ENCODE measurements around the gene MEN1.

Gene MEN1

DNA sequence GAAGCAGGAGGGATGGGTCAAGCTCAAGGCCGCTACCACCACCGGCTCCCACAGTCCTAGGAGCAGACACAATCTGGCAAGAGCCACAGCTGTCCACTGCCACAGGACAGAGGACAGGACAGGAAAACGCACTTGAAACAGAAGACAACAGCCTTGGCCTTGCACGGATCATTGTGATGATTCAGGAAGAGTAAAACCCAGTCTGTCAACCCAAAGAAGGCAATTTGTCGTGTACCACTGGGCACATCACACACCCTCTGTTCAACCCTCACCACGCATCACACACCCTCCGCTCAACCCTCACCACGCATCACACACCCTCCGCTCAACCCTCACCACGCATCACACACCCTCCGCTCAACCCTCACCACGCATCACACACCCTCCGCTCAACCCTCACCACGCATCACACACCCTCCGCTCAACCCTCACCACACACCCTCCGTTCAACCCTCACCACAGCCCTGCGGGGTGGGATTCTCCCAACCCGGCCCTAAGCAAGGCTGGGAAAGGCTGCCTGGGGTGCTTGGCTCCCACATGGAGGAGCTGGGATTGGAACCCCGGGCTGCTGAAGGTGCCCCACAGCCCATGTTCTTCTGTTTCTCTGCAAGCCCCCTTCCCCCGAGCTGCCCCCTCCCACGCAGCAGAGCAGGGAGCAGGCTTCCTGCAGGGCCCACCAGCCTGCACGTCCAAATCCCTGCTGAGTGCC lies 45.4 kb upstream of the MEN1 start:
- no peak overlapping the region for H3K4me3 ChIP-seq (replicated peaks; ENCODE audit: low read depth, low read length)
- TF ChIP-seq, protein P1, sequence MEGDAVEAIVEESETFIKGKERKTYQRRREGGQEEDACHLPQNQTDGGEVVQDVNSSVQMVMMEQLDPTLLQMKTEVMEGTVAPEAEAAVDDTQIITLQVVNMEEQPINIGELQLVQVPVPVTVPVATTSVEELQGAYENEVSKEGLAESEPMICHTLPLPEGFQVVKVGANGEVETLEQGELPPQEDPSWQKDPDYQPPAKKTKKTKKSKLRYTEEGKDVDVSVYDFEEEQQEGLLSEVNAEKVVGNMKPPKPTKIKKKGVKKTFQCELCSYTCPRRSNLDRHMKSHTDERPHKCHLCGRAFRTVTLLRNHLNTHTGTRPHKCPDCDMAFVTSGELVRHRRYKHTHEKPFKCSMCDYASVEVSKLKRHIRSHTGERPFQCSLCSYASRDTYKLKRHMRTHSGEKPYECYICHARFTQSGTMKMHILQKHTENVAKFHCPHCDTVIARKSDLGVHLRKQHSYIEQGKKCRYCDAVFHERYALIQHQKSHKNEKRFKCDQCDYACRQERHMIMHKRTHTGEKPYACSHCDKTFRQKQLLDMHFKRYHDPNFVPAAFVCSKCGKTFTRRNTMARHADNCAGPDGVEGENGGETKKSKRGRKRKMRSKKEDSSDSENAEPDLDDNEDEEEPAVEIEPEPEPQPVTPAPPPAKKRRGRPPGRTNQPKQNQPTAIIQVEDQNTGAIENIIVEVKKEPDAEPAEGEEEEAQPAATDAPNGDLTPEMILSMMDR (IDR thresholded peaks at IDR 0.05; ENCODE audit: low read depth, low read length, missing control alignments), result no peak
- DNase-seq (ENCODE audit: extremely low read depth, low read depth), result no peak

DNA sequence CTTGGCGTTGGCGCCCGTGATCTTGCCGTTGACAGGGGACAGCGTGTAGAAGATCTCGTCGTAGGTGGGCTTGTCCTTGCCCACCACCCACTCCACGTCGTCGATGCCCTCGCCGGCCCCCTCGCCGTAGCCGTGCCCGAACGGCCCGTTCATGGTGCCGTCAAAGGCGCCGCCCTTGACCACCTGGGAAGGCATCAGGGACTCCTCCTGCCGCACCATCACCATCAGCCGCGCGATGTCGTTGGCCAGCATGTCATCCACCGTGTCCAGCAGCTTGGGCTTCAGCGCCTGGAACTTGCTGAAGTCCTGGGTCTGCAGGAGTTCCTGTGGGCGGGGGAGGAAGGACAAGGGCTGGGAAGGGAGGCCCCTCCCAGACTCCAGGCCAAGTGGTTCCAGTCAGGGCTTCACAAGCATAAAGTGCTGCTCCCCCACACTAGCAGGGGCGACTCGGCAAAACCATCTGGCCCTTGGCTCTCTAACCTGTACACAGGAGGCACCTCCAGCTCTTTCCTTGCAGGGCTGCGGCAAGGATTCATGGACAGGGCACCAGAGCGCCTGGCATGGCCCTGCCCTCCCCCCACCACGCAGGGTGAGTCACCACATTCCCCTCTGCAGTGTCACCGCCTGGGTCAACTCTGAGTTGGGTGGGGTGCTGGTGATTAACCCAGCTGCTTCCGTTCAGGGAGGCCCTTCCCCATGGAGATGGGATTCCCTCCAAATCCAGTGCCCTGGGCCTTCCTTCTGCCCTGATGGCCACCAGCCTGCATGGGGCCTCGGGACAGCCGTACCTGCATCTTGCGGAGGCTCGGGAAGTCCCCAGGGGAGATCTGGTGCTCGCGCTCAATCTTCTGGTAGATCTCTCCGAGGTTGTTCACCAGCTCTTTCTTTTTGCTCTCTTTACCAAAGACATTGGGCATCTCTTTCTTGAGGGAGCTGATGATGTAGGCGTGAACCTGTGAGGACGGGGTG lies 44.5 kb upstream of the MEN1 start:
- TF ChIP-seq, protein P1 (IDR thresholded peaks at IDR 0.05; ENCODE audit: low read depth, low read length, missing control alignments), result no peak
- peak; percentile 84 for DNase-seq (ENCODE audit: extremely low read depth, low read depth)
- H3K4me3 ChIP-seq (replicated peaks; ENCODE audit: low read depth, low read length), result 0 out of 2 replicates have a peak overlapping the region, but pooled peaks have one; percentile 2

DNA sequence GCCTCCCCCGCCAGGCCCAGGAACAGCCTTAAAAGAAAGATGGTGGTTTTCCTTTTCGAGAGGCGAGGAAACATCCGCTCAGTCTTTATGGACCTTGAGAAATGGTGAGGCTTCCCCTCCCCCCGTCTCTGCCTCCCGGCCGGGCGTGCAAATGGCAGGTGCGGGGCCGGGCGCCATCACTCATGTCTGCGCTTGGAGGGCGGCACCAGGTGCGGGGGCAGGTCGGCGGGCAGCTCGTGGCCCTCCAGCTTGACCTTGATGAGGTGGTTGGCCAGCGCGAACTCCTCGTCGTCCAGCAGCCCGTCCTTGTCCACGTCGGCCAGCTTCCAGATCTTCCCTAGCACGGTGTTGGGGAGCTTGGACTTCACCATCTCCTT lies 43.8 kb upstream of the MEN1 start:
- no peak overlapping the region for H3K4me3 ChIP-seq (replicated peaks; ENCODE audit: low read depth, low read length)
- TF ChIP-seq, protein P1 (IDR thresholded peaks at IDR 0.05; ENCODE audit: low read depth, low read length, missing control alignments), result no peak
- no peak for DNase-seq (ENCODE audit: extremely low read depth, low read depth)

DNA sequence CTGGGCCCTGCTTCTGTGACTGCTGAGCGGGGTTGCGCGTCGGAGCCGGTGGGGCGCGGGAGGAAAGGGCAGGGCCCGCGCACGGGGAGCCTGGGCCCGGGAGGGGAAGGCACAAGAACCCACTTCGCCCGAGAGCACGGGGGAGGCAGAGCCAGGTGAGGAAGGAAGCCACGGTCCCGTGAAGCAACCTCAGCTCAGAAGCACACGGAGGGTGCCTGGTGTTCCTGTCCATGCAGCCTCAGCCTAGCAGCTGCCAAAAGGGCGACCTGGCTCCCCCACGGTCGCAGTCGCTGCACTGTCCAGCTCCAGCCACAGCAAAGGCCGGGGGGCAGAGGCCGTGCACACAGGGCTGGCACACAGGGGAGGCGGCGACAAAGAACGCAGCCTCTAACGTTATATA lies 43.4 kb upstream of the MEN1 start:
- no peak for DNase-seq (ENCODE audit: extremely low read depth, low read depth)
- TF ChIP-seq, protein P1 (IDR thresholded peaks at IDR 0.05; ENCODE audit: low read depth, low read length, missing control alignments), result no peak
- no peak overlapping the region for H3K4me3 ChIP-seq (replicated peaks; ENCODE audit: low read depth, low read length)

DNA sequence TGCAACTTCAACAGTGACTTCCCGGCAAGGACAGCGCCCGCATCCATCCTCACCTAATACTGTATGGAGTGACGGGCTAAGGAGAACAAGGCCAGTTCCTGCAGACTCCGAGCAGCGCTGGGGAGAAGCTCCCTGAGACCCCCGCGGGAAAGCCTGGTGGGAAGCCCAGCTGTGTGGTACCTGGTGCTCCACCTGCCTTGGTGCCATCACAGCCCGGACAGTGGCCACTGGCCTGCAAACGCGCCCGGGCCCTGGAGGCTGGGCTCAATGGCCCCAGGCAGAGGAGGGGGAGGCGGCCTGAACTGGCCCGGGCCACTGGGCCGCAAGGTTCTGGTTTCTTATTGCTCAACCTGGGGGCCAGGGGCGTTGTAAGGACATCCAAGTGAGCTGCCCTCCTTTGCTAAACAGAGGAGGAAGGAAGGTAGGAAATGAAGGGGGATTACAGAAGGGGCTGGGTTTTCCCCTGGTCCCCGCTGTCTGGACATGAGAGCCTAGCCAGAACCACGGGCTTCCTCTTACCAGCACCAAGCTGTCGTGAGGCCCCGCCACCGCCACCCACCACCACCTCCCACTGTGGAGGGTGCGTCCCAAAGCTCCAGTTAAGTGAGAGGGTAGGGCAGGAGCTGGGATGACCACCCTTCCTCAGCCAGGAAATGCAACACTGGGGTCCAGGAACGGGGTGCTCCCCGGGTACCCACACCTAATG lies 42.6 kb upstream of the MEN1 start:
- DNase-seq (ENCODE audit: extremely low read depth, low read depth), result no peak

GRCh38 chr11:64851831-64852351 lies 41.5 kb upstream of the MEN1 start:
- TF ChIP-seq, protein P1 (IDR thresholded peaks at IDR 0.05; ENCODE audit: low read depth, low read length, missing control alignments), result no peak
- H3K4me3 ChIP-seq (replicated peaks; ENCODE audit: low read depth, low read length), result no peak overlapping the region
- no peak for DNase-seq (ENCODE audit: extremely low read depth, low read depth)

More for the DNA sequence above, 42.6 kb upstream of the MEN1 start:
- no peak overlapping the region for H3K4me3 ChIP-seq (replicated peaks; ENCODE audit: low read depth, low read length)
- TF ChIP-seq, protein P1 (IDR thresholded peaks at IDR 0.05; ENCODE audit: low read depth, low read length, missing control alignments), result no peak
